GM18507 (cell line): ENCODE results near the gene PARVB.

ENCODE experiments used
- DNase-seq: peaks from one replicate; pipeline ENCODE4 v3.0.0; 2011; ENCODE audit warnings: low read depth; ENCODE audit not compliant: insufficient read length; ENCODE audit errors: extremely low spot score
- FAIRE-seq: peaks from 2 replicates; lab custom pipeline; 2011; peaks lifted over from hg19 to GRCh38; lab: Jason Lieb, UNC

PARVB gene

DNA sequence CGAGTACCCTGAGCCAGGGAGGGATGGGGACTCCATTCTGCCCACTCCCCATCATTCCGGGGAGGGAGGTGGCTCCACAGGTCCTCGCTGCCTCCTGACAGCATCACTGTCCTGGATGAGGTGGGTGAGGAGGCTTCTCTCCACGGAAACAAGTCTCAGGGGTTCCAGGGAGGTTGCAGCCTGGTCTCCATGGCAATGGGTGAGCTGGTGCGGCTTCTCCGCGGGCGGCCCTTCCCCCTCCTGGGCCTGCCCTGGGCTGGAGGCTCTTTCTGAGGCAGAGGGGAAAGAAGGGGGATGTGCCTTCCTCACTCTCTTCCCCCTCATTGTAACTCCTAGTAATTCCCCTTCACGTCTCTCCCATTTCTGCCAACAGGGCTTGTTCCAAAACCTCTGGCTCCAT is 119.5 kb downstream of the PARVB start:
- no peak for DNase-seq
- no peak for FAIRE-seq

GRCh38 chr22:44144046-44144569 is 120.0 kb downstream of the PARVB start:
- FAIRE-seq, result no peak
- no peak for DNase-seq

DNA sequence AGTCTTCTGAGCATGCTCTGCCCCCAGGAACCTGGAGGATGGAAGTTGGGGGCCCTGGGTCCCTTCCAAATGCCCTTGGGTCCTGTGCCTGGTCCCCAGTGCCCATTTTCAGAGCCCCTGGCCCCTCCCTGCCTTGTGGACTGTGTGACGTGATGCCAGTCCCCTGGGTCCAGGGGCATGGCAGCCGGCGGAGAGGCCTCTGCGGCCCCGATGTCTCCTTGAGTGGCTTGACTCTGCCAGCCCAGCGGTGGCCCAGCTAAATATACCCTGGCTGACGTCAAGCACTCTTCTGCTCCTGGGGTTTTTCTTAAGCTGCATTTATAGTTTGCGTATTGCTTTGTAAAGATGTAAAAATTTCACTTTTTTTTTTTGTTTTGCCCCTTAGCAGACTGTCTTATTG is 121.4 kb downstream of the PARVB start:
- no peak for FAIRE-seq
- no peak for DNase-seq

DNA sequence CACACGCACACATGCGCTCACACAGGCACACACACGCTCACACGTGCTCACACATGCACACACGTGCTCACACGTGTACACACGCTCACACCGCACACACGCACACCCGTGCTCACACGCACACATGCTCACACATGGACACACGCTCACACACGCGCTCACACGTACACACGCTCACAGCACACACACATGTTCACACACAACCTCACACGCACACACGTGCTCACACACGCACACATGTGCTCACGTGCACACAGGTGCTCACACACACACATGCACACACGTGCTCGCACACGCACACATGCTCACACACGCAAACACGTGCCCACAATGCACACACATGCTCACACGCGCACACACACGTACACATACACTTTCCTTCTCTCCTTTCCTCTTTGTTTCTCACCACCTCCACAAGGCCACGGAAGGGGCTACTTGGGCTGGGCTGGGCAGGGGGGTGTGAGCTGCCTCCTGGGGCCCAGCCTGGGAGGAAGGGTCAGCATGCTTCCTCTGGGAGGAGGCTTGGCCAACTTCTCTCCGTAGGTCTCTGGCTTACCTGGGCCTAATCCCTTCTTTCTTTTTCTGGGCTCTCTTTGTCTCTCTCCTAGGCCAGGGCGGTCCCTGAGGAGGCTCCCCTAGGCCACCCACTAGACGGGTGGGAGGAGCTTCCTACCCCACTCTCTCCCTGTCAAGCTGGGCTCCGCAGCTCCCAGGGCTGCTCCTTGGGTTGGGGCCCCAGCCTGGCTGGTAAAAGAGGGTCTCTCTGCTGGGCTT is 122.2 kb downstream of the PARVB start:
- DNase-seq, result no peak
- no peak for FAIRE-seq

DNA sequence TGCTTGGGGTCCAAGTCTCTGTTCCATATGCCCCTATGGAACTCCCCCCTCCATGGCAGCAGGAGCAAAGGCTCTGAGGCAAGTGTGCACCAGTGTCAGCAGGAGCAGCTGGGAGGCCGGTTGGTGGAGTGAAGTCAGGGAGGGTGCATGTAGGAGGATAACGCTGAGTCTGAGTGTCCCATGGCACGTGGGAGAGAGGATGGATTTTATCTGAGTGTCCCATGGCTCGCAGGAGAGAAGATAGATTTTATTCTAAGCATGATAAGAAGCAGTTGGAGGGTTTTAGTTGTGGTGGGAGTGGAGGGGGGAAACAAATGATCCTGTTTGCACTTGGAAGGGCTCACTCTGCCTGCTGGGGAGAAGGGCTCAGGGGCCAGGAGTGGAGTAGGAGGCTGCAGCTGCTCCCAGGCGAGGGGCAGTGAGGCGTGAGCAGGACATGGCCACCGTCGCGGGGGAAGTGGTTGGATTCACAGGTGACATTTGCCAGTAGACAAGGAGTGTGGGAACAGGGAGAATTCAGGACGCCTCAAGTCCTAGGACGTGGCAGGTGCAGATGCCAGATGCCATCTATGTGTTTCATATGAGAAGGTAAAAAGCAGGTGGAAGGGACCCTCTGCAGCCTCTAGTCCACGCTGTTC is 123.0 kb downstream of the PARVB start:
- FAIRE-seq, result no peak

DNA sequence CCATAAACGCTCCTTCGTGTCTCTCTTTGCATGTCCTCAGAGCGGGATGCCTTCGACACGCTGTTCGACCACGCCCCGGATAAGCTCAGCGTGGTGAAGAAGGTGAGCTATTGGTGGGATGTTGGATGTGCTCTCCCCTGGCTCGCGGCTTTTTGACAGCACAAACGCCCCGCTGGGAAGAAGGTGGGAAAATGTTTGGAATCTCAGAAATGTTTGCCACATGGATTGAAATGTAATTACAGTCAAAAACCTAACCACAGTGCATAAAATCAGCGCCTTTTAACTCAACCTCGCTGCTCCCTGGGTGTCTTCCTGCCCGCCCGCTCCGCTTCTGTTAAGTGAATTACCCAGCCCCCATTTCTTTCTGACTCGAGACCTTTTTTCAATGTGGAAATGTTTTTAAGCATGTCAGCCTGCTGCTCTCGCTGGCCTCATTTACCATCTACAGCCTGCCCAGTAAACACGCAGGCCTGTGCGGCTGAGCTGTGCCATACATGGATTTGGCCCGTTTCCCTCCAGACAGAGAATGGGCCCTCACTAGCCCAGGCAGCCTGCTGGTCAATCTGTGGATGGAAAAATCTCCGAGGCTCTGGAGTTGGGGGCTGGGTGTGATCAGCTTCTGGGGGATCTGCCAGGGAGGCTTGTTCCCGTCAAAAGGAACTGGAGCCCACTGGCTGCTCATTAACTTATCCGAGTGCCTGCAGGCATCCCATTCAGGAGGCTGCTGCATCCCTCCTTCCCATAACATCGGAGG is 123.9 kb downstream of the PARVB start:
- no peak for DNase-seq
- FAIRE-seq, result no peak

More for the DNA sequence above, 123.0 kb downstream of the PARVB start:
- DNase-seq, result no peak

DNA sequence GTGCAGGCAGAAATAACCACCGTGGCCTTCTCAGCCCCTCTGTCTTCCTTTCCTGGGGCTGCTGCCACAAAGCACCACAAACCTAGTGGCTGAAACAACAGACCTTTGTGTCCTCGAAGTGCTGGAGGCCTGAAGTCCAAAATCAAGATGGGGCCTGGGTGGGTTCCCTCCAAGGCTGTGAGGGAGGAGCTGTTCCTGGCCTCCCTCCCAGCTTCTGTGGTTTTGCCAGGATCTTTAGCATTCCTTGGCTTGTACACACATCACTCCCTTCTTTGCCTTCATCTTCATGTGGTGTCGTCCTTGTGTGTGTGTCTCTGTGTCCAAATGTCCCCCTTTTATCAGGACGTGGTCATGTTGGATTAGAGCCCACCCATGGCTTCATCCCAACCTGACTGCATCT is 127.6 kb downstream of the PARVB start:
- FAIRE-seq (no peak), DNase-seq (no peak)

- FAIRE-seq (no peak), DNase-seq (no peak)
These were observed 129.6 kb downstream of the PARVB start for GRCh38 chr22:44153710-44154109.

GRCh38 chr22:44154436-44154942 is 130.4 kb downstream of the PARVB start:
- DNase-seq, result no peak
- FAIRE-seq, result no peak

DNA sequence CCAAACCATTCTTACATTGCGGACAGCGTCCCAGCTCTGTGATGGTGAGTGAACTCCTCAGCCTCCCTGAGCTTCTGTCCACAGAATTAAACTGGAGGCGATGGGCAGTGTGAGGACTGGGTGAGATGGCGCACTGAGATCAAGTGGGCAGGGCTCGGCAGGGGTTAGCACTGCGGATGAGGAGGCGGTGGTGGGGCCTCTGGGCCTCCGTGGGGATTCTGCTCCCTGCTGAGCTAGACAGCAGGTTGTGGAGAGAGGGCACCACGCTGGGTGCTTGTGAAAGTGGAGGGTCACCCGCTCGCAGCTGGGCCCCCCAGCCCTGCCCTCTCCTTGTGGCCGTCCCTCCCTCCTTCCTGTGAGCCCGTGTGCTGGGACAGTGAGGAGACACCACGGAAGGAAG is 131.0 kb downstream of the PARVB start:
- DNase-seq (no peak), FAIRE-seq (no peak)

DNA sequence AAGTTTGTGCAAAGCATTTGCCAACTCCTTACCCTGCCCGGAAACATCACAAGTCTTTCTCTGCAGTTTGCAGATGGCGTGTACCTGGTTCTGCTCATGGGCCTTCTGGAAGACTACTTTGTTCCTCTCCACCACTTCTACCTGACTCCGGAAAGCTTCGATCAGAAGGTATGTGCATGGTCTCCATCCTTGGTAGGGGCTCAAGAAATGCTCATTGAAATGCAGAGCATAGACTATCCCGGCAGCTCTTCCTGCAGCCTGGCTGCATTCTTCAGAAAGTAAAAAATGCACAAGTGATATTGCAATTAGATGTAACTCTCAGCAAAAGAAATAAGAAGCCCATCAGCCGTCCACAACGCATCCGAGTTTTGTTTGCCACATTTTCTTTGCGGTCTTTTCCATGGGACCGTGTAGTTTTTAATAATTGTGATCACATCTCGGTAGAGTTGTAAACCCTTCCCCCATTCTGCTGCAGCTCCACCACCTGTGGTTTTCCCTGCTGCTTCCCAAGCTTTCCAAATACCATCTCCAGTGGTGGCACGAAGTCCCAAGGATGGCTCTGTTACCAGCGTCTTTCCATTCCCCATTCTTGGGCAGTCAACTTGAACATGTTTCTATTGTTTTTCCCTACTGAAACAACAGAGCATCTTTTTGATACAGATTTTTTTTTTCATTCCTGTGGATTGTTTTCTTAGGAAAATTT is 134.0 kb downstream of the PARVB start:
- no peak for FAIRE-seq
- DNase-seq, result no peak

DNA sequence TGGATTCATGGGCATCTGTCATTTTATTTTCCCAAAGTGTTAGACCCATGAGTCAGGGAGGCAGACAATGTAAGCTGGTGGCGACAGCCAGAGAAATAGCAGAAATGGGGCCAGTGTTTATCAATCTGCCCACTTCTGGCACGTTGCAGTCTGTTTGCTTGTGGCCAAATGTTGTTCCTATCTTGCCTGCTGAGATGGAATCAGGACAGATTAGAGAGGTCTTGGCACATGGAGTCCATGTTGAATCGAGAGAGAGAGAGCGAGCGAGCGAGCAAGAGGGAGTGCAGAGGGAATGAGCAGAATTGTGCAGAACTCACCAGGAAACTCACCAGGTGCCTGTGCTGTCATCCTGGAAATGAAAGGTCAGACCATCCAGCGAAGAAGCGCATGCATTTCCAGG is 134.7 kb downstream of the PARVB start:
- DNase-seq, result no peak
- no peak for FAIRE-seq

- no peak for FAIRE-seq
- DNase-seq, result no peak
These were observed 135.1 kb downstream of the PARVB start for GRCh38 chr22:44159221-44159620.

GRCh38 chr22:44159811-44160210 is 135.7 kb downstream of the PARVB start:
- FAIRE-seq (no peak), DNase-seq (no peak)

GRCh38 chr22:44160421-44160820 is 136.3 kb downstream of the PARVB start:
- FAIRE-seq (no peak), DNase-seq (no peak)

DNA sequence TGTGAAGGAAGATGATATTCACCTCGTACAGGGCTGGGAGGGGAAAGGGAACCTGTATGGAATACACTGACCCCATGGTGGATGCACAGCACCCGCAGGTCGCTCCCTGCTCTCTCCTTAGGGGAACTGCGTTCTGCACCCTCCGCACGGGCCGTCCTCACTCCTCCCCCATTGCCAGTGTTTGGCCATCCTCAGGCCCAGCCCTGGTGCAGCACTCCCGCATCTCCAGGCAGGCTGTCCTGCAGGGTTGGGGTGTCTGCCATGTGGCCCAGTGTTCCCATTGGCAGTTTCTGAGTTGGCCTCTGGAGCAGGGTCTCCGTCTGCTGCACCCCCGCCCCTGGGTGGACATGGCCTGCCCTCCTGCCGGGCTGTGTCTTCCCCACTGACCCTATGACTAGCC is 137.6 kb downstream of the PARVB start:
- no peak for FAIRE-seq

DNA sequence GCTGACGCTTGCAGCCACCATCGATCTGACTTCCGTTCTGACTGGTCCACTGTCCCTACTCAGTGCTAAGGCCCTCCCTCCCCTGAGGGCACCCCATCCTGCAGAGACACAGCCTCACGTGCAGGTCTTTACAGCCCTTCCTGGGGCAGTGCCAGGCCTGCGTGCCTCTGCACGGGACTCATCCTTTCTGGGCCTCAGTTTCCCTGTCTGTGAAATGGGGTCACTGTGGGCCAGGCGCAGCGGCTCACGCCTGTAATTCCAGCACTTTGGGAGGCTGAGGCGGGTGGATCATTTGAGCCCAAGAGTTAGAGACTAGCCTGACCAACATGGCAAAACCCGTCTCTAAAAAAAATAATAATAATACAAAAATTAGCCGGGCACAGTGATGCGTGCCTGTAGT is 138.9 kb downstream of the PARVB start:
- DNase-seq, result no peak
- FAIRE-seq, result no peak

More for the DNA sequence above, 137.6 kb downstream of the PARVB start:
- DNase-seq, result no peak

DNA sequence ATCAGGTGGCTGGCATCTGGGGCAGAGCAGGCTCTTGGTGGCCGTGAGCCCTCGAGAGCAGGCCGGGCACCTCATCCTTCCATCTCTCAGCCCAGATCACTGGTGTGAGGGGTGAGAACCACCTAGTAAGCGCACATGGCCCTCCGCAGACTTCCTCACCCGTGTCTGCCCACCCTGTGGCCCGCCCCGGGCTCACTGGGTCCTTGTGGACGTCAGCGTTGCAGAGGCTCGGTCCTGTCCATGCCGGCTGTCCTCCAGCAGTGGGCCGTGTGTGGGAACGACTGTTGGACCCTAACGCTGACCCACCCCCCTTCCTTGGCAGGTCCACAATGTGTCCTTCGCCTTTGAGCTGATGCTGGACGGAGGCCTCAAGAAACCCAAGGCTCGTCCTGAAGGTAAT is 139.4 kb downstream of the PARVB start:
- FAIRE-seq, result no peak
- no peak for DNase-seq

DNA sequence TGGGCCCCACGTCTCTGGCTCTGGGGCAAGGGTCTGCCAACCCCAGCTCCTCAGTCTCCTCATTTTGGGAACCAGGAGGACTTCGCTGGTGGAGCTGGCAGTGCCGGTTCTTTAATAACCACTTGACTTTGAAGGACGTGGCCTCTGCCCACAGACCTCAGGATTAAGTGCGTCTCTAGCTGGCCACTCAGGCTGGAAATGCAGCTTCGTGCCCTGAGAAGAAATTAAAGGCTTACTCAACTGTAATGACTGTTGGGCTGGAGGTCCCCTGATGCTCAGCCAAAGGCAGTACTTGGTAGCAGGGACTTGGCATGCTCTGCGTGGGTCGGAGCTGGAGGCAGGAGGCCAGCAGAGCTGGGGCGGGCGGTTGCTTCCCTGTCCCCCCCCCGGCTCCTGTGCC is 139.9 kb downstream of the PARVB start:
- DNase-seq, result no peak
- FAIRE-seq, result no peak
